GM06990 (cell line): ENCODE measurements around the gene MRPS15.

ENCODE experiments used
- DNase-seq: peaks from one replicate; pipeline ENCODE4 v3.0.0-alpha.2; 2011; ENCODE audit not compliant: insufficient read length; ENCODE audit errors: extremely low read depth
- H3K27me3 ChIP-seq: replicated peaks from 2 replicates; pipeline ENCODE4 v1.6.0; 2011; ENCODE audit warnings: low read length; ENCODE audit not compliant: control insufficient read depth, insufficient read depth
- H3K36me3 ChIP-seq: 2 replicates; pipeline ENCODE4 v1.5.1; 2011; ENCODE audit warnings: low read length; ENCODE audit not compliant: control insufficient read depth, insufficient read depth
- H3K4me3 ChIP-seq: replicated peaks from 2 replicates; pipeline ENCODE4 v1.5.1; 2011; ENCODE audit warnings: low read depth, mild to moderate bottlenecking, control low read depth, low read length
- TF ChIP-seq, protein P1 (sequence below): IDR thresholded peaks from 2 replicates; pipeline ENCODE4 v1.5.1; 2011; ENCODE audit warnings: low read length, control low read depth, mild to moderate bottlenecking, inconsistent platforms; ENCODE audit not compliant: insufficient read depth, poor library complexity, severe bottlenecking

The MRPS15 gene

DNA sequence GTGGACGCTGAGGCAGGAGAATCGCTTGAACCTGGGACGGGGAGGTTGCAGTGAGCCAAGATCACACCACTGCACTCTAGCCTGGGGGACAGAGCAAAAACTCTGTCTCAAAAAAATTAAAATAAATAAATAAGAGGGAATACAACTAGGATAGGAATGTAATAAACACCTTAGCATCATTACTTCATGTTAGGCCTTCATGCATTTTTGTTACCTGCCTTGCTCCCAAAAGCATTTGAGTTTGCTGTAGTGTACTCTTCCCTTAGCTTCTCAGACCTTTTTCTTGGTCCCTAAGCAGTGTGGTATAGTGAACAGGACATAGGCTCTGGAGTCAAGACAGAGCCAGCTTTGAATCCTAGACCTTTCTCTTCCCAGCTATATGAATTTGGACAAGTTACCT lies 11.1 kb downstream of the MRPS15 start:
- no peak for DNase-seq
- TF ChIP-seq, protein P1, sequence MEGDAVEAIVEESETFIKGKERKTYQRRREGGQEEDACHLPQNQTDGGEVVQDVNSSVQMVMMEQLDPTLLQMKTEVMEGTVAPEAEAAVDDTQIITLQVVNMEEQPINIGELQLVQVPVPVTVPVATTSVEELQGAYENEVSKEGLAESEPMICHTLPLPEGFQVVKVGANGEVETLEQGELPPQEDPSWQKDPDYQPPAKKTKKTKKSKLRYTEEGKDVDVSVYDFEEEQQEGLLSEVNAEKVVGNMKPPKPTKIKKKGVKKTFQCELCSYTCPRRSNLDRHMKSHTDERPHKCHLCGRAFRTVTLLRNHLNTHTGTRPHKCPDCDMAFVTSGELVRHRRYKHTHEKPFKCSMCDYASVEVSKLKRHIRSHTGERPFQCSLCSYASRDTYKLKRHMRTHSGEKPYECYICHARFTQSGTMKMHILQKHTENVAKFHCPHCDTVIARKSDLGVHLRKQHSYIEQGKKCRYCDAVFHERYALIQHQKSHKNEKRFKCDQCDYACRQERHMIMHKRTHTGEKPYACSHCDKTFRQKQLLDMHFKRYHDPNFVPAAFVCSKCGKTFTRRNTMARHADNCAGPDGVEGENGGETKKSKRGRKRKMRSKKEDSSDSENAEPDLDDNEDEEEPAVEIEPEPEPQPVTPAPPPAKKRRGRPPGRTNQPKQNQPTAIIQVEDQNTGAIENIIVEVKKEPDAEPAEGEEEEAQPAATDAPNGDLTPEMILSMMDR = no peak
- H3K36me3 ChIP-seq = peaks cover 13% of the 10 kb centered on the region
- H3K4me3 ChIP-seq = no peak overlapping the region
- H3K27me3 ChIP-seq = no peaks in the 10 kb centered on the region

DNA sequence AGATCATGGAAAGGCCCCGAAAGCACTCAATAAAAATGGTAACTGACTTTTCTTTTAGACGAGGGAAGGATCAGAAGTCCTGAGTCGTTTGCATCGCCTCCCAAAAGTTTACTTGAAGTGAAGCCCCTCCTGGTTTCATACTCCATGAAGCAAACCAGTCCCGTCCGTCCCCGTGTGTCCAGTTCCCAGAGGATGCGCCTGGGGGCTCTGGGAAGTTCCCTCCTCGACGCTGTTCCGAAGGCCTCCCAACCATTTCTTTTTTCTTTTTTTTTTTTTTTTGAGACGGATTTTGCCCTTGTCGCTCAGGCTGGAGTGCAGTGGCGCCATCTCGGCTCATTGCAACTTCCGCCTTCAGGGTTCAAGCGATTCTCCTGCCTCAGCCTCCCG lies 13.3 kb downstream of the MRPS15 start:
- H3K4me3 ChIP-seq = peak overlapping the region; percentile 79
- DNase-seq = no peak
- H3K27me3 ChIP-seq = no peaks in the 10 kb centered on the region
- TF ChIP-seq, protein P1 = no peak
- peaks cover 8% of the 10 kb centered on the region for H3K36me3 ChIP-seq

DNA sequence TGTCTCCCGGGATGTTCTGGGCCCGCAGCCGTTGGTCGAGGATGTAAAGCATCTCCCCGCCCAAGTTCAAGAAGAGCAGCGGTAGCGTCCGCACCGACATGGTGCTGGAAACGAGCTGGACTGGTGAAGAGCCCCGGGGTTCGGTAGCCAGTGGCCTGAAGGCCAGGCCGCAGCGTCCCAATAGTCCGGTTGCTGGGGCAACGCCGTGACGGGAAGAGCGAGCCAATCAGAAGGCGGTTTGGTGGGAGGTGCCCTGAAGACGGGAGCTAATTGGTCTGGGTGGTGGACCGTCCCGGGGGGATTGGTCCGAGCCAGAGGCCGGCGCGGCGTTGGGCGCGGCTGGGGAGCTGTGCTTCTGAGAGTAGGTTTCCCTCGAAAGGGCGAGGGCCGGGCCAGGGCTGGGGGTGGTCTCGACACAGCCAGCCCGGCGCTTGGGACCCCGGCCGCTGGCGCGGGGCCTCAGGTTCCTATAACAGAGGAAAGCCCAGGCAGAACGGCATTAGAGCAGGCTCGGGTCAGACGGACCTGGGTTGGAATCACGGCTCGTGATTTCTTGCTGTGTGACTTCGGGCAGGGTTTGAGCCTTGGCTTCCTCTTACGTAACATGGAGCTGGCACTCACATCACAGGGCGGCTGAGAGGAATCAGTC lies 13.8 kb downstream of the MRPS15 start, which contains the start of gene OSCP1:
OSCP1 (minus strand) TSS at position 182 of the 649 bp plus-strand sequence; CDS start at position 100, 82 bp downstream.
- H3K36me3 ChIP-seq = peaks cover 7% of the 10 kb centered on the region

DNA sequence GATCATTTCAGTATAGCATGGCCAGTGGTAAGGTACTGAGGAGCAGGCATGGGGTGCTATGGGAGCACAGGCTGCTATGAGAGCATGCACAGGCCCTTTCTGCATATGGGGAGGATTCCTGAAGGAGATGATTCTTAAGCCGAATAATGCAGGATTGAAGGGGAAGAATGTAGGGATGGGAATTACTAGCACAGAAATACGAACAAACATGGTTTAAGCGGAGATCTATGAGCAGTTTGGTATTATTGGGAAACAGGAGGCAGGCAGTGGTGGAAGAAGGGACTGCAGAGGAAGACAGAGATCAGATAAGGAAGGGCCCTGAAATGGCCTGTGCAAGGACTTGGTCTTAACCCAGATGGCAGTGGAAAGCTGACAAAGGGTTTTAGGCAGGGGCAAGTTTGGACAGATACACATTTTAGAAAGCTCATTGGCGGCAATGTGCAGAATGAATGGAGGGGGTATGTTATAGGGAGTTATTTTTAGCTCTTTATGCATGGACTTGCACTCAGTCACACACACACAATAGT lies 15.6 kb downstream of the MRPS15 start:
- Histone ChIP-seq H3K36me3 (no peaks in the 10 kb centered on the region), H3K27me3 (no peaks in the 10 kb centered on the region), H3K4me3 (no peak overlapping the region)
- DNase-seq = no peak
- TF ChIP-seq, protein P1 = no peak

More for the DNA sequence above, 13.8 kb downstream of the MRPS15 start, which contains the start of gene OSCP1:
- no peaks in the 10 kb centered on the region for H3K27me3 ChIP-seq
- peak; percentile 93 for DNase-seq
- H3K4me3 ChIP-seq = peak within 1 kb of the TSS; percentile 79
- TF ChIP-seq, protein P1 = no peak

DNA sequence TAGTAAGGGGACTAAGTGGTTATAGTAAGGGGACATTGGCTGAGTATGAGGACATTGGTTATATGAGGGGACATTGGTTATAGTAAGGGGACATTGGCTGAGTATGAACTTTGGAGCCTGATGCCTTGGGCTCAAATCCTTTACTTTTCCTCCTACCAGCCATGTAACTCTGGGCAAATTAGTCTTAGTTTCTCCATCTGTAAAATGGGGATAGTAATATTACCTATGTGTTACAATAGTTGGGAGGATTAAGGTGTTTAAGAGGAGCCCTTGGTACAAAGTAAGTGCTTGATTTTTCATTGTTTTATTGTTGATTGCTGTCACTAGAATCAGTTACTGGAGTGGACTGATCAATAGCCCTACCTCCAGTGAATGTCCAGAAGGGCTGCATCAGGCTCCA lies 16.7 kb downstream of the MRPS15 start:
- no peak overlapping the region for H3K4me3 ChIP-seq
- no peaks in the 10 kb centered on the region for H3K27me3 ChIP-seq
- H3K36me3 ChIP-seq = no peaks in the 10 kb centered on the region
- no peak for DNase-seq
- TF ChIP-seq, protein P1 = no peak
